Endothelial cell of umbilical vein (primary cell): ENCODE results near the gene ISM2. TPM values are rescaled to one million over a fixed set of nuclear protein-coding genes. Genes with fewer than 3 reads are reported as not detected.
A peak's percentile ranks its signal among the peaks of the same experiment; 100 is the strongest.
"Not testable (repeated sequence)": the region's sequence is repeated elsewhere in the genome, so short reads cannot be mapped to it uniquely, and the experiment has no call there.

Experiments
- BruUV-seq: library from RNA; stranded (reverse); fragments of 400-500 nt; replicated peaks from 2 replicates; lab custom pipeline; 2021; lab: Mats Ljungman, UMichigan
- CTCF ChIA-PET: fragments of 300-600, 350-600 bp; sonication (Branson Sonifier 250); formaldehyde crosslinking; loops from one replicate; lab custom pipeline; 2021; ENCODE audit warnings: antibody characterized with exemption, inconsistent platforms; lab: Charles Lee
- POLR2A ChIA-PET: fragments of 300-600, 350-600 bp; sonication (Branson Sonifier 250); formaldehyde crosslinking; loops from one replicate; lab custom pipeline; 2021; ENCODE audit warnings: antibody characterized with exemption, inconsistent platforms; lab: Charles Lee
- DNase-seq: peaks from one replicate; pipeline ENCODE4 v3.0.0-alpha.2; 2011; ENCODE audit warnings: low read depth, low spot score
- FAIRE-seq: peaks from 2 replicates; lab custom pipeline; 2011; peaks lifted over from hg19 to GRCh38; lab: Jason Lieb, UNC
- H2AFZ ChIP-seq: 2 replicates; pipeline ENCODE4 v1.6.0; 2012; ENCODE audit warnings: low read depth, low read length, control low read depth, inconsistent platforms
- H3K27ac ChIP-seq: 2 replicates; pipeline ENCODE4 v1.5.1; 2011; ENCODE audit warnings: low read depth, mild to moderate bottlenecking, control low read depth, low read length, moderate library complexity; ENCODE audit not compliant: insufficient read depth
- H3K27me3 ChIP-seq, 2 experiments: 2 replicates each; pipeline versions ENCODE4 v1.6.0 to v1.6.1; 2011; ENCODE audit warnings: low read length in 2 of 2, mixed read lengths in 1 of 2; ENCODE audit not compliant: control insufficient read depth in 2 of 2, insufficient read depth in 2 of 2
- H3K36me3 ChIP-seq, 2 experiments: 2 replicates in 1 of 2; 3 replicates in 1 of 2; pipeline ENCODE4 v1.5.1; 2011; ENCODE audit warnings: low read length in 2 of 2, mild to moderate bottlenecking in 1 of 2, moderate library complexity in 1 of 2; ENCODE audit not compliant: control insufficient read depth in 2 of 2, insufficient read depth in 2 of 2; ENCODE audit errors: extremely low read depth in 1 of 2
- H3K4me1 ChIP-seq: 3 replicates; pipeline ENCODE4 v1.5.1; 2011; ENCODE audit warnings: mild to moderate bottlenecking, low read length; ENCODE audit not compliant: control insufficient read depth, insufficient read depth; ENCODE audit errors: extremely low read depth
- H3K4me2 ChIP-seq: 2 replicates; pipeline ENCODE4 v1.6.1; 2011; ENCODE audit warnings: low read length, control low read depth, mixed read lengths; ENCODE audit not compliant: insufficient read depth
- H3K4me3 ChIP-seq, 3 experiments: fragments of 200-600 bp in 1 of 3; sonication (generic), shearing (Covaris generic) in 1 of 3; replicated peaks in 1 of 3; 2 replicates each; pipeline ENCODE4 v1.5.1; 2011 to 2016; ENCODE audit warnings: control low read depth in 3 of 3, low read length in 3 of 3, mild to moderate bottlenecking in 2 of 3, inconsistent platforms in 1 of 3, low read depth in 1 of 3, moderate library complexity in 1 of 3; ENCODE audit not compliant: insufficient read depth in 1 of 3
- H3K79me2 ChIP-seq: 2 replicates; pipeline ENCODE4 v1.6.0; 2012; ENCODE audit warnings: low read length, inconsistent platforms; ENCODE audit not compliant: control insufficient read depth, insufficient read depth
- H3K9ac ChIP-seq: replicated peaks from 2 replicates; pipeline ENCODE3; 2011; ENCODE audit warnings: low read length, control low read depth; ENCODE audit not compliant: insufficient read depth; ENCODE audit errors: extremely low read depth
- H3K9me1 ChIP-seq: replicated peaks from 3 replicates; pipeline ENCODE4 v1.6.0; 2011; ENCODE audit warnings: mild to moderate bottlenecking, low read length; ENCODE audit not compliant: control insufficient read depth, insufficient read depth; ENCODE audit errors: extremely low read depth
- H3K9me3 ChIP-seq: replicated peaks from 2 replicates; pipeline ENCODE4 v1.5.1; 2012; ENCODE audit warnings: low read length, inconsistent platforms; ENCODE audit not compliant: control insufficient read depth, insufficient read depth
- H4K20me1 ChIP-seq: replicated peaks from 2 replicates; pipeline ENCODE3; 2011; ENCODE audit warnings: mild to moderate bottlenecking, low read length; ENCODE audit not compliant: control insufficient read depth, insufficient read depth; ENCODE audit errors: extremely low read depth
- CTCF ChIP-seq, 2 donors: IDR thresholded peaks; 1 replicate in 1 of 2; 2 replicates in 1 of 2; pipeline ENCODE4 v1.5.1; 2011; ENCODE audit warnings: low read length in 2 of 2, mild to moderate bottlenecking in 2 of 2, moderate library complexity in 2 of 2, control low read depth in 1 of 2, inconsistent platforms in 1 of 2, low read depth in 1 of 2; ENCODE audit not compliant: insufficient read depth in 1 of 2; ENCODE audit errors: extremely low read depth in 1 of 2
- EZH2 ChIP-seq: IDR thresholded peaks from 2 replicates; pipeline ENCODE4 v1.6.1; 2012; ENCODE audit warnings: borderline replicate concordance, low read depth, mild to moderate bottlenecking, moderate library complexity, low read length, inconsistent platforms; ENCODE audit not compliant: severe bottlenecking
- FOS ChIP-seq: IDR thresholded peaks from 2 replicates; pipeline ENCODE4 v1.6.1; 2011; ENCODE audit warnings: mild to moderate bottlenecking, low read length, moderate library complexity, borderline replicate concordance; ENCODE audit not compliant: insufficient read depth
- GATA2 ChIP-seq: IDR thresholded peaks from 2 replicates; pipeline ENCODE4 v1.7.0; 2011; ENCODE audit warnings: low read depth, mild to moderate bottlenecking, moderate library complexity, mixed read lengths, low read length; ENCODE audit not compliant: insufficient read length, insufficient read depth
- JUN ChIP-seq: IDR thresholded peaks from 2 replicates; pipeline ENCODE4 v1.6.1; 2011; ENCODE audit warnings: borderline replicate concordance, low read depth; ENCODE audit not compliant: insufficient read length, insufficient read depth
- MAX ChIP-seq: IDR thresholded peaks from 2 replicates; pipeline ENCODE4 v1.6.1; 2011; ENCODE audit not compliant: insufficient read depth, insufficient read length
- MYC ChIP-seq: IDR thresholded peaks from one replicate; pipeline ENCODE4 v1.6.1; 2011; ENCODE audit warnings: mild to moderate bottlenecking, low read depth, low read length
- POLR2A ChIP-seq: IDR thresholded peaks from 2 replicates; pipeline ENCODE4 v1.6.1; 2012; ENCODE audit warnings: low read depth, mild to moderate bottlenecking, control low read depth, low read length
- POLR2AphosphoS5 ChIP-seq: IDR thresholded peaks from 2 replicates; pipeline ENCODE4 v1.6.1; 2012; ENCODE audit warnings: low read depth, mild to moderate bottlenecking, control low read depth, low read length, moderate library complexity; ENCODE audit not compliant: insufficient read depth
- dilution Hi-C: fragments of 300-500 bp; cut with MboI; formaldehyde crosslinking; loops from one replicate; pipeline ENCODE4 v1.15.0; 2019; ENCODE audit warnings: low sequenced_read_pairs; ENCODE audit not compliant: extremely low pct_ligation_motif_present
- intact Hi-C: fragments of 100-400 bp; cut with micrococcal nuclease; formaldehyde crosslinking; loops from one replicate; pipeline ENCODE4 v1.10.0; 2022
- polyA plus RNA-seq, 4 experiments: library from polyadenylated mRNA; depleted of rRNA in 3 of 4; stranded (reverse) in 3 of 4; unstranded in 1 of 4; fragments of >200 nt; gene quantifications; 2 replicates each; pipeline versions ENCODE4 v1.2.1 to v1.2.3, GENCODE V29; 2011 to 2012; ENCODE audit warnings: missing spikeins in 1 of 4
- total RNA-seq: library from RNA; stranded (reverse); gene quantifications from 2 replicates; pipeline ENCODE4 v1.2.3, GENCODE V29; 2021

ISM2 gene
- total and polyA plus RNA-seq, 2 donors (not counting 3 experiments of a cell fraction or from before 2014, with no cell fraction given), result not detected

GRCh38 chr14:77541905-77542304 is 43.3 kb upstream of the ISM2 start:
- Histone ChIP-seq H3K9me1 (no peaks in the 10 kb centered on the region), H2AFZ (no peak overlapping the region), H3K27ac (peak overlapping the region; percentile 79), H4K20me1 (no peaks in the 10 kb centered on the region), H3K79me2 (peaks cover 9% of the 10 kb centered on the region), H3K4me1 (peaks cover 42% of the 10 kb centered on the region), H3K9me3 (no peaks in the 10 kb centered on the region), H3K4me3 (peak overlapping the region in 1 of 3 experiments; percentile 47), H3K9ac (peak overlapping the region; percentile 68), H3K4me2 (peak overlapping the region; percentile 84), H3K36me3 (peaks cover 3 to 5% of the 10 kb centered on the region in 2 experiments), H3K27me3 (no peaks in the 10 kb centered on the region)
- POLR2A ChIA-PET, result interaction anchor here (0.7 kb wide), 1 partner anchor 49 kb away, joined by 3 read pairs; no protein-coding TSS in a partner anchor
- CTCF ChIA-PET, result interaction anchor here (1.3 to 2.8 kb wide), 4 partner anchors 9 to 85 kb away, joined by 4 to 25 read pairs (median 8); partner anchors contain the start of genes AHSA1 and VIPAS39
- BruUV-seq, result no TSS peak
- FAIRE-seq (no peak), DNase-seq (no peak)
- dilution Hi-C loops (no loop called here), intact Hi-C loops (loop anchor here (2.0 kb wide), 2 partner anchors 83 to 221 kb away; partner anchors contain the start of genes AHSA1, GSTZ1 and POMT2)
- TF ChIP-seq MYC (no peak), MAX (no peak), POLR2A (no peak), CTCF (IDR thresholded peaks at IDR 0.05; ENCODE audit: extremely low read depth in 1 of 2, insufficient read depth in 1 of 2, low read depth in 1 of 2, low read length in 2 of 2) (no peak), GATA2 (no peak), JUN (no peak), EZH2 (no peak), FOS (no peak), POLR2AphosphoS5 (no peak)

DNA sequence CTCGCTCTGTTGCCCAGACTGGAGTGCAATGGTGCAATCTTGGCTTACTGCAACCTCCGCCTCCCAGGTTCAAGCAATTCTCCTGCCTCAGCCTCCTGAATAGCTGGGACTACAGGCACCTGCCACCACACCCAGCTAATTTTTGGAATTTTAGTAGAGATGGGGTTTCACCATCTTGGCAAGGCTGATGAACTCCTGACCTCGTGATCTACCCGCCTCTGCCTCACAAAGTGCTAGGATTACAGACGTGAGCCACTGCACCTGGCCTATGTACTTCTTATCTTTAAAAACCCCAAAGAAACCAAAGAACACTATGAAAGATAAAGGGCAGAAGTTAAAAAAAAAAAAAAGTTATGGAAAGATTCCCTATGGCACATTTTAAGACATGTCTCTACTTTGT is 38.3 kb upstream of the ISM2 start:
- FAIRE-seq, H3K27me3 ChIP-seq, intact Hi-C loops, H4K20me1 ChIP-seq, H3K36me3 ChIP-seq, H3K9me3 ChIP-seq, H3K79me2 ChIP-seq, H3K9me1 ChIP-seq, DNase-seq, BruUV-seq, POLR2A ChIA-PET, H2AFZ ChIP-seq, dilution Hi-C loops, H3K4me3 ChIP-seq: not testable (repeated sequence)
- Histone ChIP-seq H3K4me1 (peaks cover 20% of the 10 kb centered on the region), H3K9ac (peak overlapping the region; percentile 39), H3K27ac (peak overlapping the region; percentile 27), H3K4me2 (peak overlapping the region; percentile 66)
- CTCF ChIA-PET, result interaction anchor here (0.6 to 2.0 kb wide), 4 partner anchors 9 to 78 kb away, joined by 3 to 12 read pairs (median 6); no protein-coding TSS in a partner anchor
